Measurements from ENCODE around the gene RAB8A. TPM values are rescaled to one million over a fixed set of nuclear protein-coding genes. Genes with fewer than 3 reads are reported as not detected.
"Not testable (repeated sequence)": the region's sequence is repeated elsewhere in the genome, so short reads cannot be mapped to it uniquely, and the experiment has no call there.

RAB8A gene
- total RNA-seq, 2 donors from 2014 or later = 14.2 to 29.9 TPM

DNA sequence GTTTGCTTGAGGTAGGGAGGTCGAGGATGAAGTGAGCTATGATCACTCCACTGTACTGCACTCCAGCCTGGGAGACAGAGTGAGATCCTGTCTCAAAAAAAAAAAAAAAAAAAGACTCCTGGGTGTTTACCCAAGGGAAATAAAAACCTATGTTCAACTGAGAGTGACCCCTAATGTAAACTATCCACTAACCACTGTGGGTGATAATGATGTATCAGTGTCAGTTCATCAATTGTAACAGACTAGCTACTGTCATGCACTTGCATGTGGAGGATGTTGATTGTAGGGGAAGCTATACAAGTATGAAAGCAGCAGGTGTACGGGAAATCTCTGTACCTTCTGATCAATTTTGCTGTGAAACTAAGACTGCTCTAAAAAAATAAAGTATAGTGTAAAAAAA lies 64.3 kb downstream of the RAB8A start:
- TF ChIP-seq, protein P1, sequence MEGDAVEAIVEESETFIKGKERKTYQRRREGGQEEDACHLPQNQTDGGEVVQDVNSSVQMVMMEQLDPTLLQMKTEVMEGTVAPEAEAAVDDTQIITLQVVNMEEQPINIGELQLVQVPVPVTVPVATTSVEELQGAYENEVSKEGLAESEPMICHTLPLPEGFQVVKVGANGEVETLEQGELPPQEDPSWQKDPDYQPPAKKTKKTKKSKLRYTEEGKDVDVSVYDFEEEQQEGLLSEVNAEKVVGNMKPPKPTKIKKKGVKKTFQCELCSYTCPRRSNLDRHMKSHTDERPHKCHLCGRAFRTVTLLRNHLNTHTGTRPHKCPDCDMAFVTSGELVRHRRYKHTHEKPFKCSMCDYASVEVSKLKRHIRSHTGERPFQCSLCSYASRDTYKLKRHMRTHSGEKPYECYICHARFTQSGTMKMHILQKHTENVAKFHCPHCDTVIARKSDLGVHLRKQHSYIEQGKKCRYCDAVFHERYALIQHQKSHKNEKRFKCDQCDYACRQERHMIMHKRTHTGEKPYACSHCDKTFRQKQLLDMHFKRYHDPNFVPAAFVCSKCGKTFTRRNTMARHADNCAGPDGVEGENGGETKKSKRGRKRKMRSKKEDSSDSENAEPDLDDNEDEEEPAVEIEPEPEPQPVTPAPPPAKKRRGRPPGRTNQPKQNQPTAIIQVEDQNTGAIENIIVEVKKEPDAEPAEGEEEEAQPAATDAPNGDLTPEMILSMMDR (IDR thresholded peaks at IDR 0.05) = no peak
- Histone ChIP-seq H3K27me3 (no peaks in the 10 kb centered on the region), H3K4me3 (no peak overlapping the region), H3K4me1 (no peaks in the 10 kb centered on the region), H3K36me3 (no peaks in the 10 kb centered on the region), H3K27ac (no peak overlapping the region), H3K9me3 (peaks cover 0 to 8% of the 10 kb centered on the region in 2 donors)
- DNase-seq (ENCODE audit: low spot score) = no peak

DNA sequence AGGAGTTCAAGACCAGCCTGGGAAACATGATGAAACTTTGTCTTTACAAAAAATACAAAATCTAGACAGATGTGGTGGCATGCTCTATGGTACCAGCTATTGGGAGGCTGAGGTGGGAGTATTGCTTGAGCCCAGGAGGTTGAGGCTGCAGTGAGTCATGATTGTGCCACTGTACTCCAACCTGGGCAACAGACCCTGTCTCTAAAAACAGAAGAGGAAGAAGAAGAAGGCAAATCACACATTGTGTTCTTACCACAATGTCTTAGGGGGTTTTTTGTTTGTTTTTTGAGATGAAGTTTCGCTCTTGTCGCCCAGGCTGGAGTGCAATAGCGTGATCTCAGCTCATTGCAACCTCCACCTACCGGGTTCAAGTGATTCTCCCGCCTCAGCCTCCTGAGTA lies 67.2 kb downstream of the RAB8A start:
- not testable (repeated sequence) for H3K4me3 ChIP-seq; H3K27me3 ChIP-seq; DNase-seq (ENCODE audit: low spot score); H3K36me3 ChIP-seq; H3K9me3 ChIP-seq; H3K27ac ChIP-seq; H3K4me1 ChIP-seq

DNA sequence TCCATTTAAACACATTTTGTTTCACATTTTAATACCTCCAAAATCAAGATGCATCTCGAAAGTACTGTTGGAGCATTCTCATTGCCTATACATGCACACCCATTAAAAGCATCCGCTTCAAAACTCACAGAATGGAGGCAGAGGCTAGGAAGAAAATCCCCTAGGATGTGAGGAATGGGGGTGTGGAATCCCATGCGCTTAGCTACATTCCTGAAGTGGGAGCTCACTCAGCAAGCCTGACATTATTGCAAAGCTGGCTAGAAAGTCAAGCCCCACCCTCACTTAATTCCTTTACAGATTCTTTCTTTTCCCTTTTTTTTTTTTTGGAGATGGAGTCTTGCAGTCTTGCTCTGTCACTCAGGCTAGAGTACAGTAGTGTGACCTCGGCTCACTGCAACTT lies 68.9 kb downstream of the RAB8A start:
- Histone ChIP-seq H3K9me3 (peaks cover 0 to 2% of the 10 kb centered on the region in 2 donors), H3K27me3 (no peaks in the 10 kb centered on the region), H3K4me1 (peaks cover 0 to 10% of the 10 kb centered on the region in 2 donors), H3K4me3 (no peak overlapping the region), H3K36me3 (no peaks in the 10 kb centered on the region), H3K27ac (no peak overlapping the region)
- TF ChIP-seq, protein P1 (IDR thresholded peaks at IDR 0.05) = no peak
- DNase-seq (ENCODE audit: low spot score) = no peak

Other genes starting within 250 kb of the RAB8A start
- gene CYP4F2, start 213.8 kb upstream of the RAB8A start, total RNA-seq = not detected
- under 1 TPM in 1 of 2 donors, not detected in 1; 0.39 TPM for gene CYP4F11, start 177.4 kb upstream of the RAB8A start, total RNA-seq
- gene OR10H4, start 162.9 kb upstream of the RAB8A start, total RNA-seq = not detected
- gene TPM4, start 35.4 kb upstream of the RAB8A start, total RNA-seq = 100 to 1,000 TPM; 163 to 194 TPM
- gene HSH2D, start 31.8 kb downstream of the RAB8A start, total RNA-seq = 1 to 10 TPM in 1 of 2 donors, not detected in 1; 1.1 TPM
- not detected for gene CIB3, start 61.6 kb downstream of the RAB8A start, total RNA-seq
- gene FAM32A, start 73.5 kb downstream of the RAB8A start, total RNA-seq = 10 to 100 TPM; 56.8 to 61.7 TPM
- 10 to 100 TPM; 54.8 to 70.2 TPM for gene AP1M1, start 86.0 kb downstream of the RAB8A start, total RNA-seq
- gene KLF2, start 212.9 kb downstream of the RAB8A start, total RNA-seq = 10 to 100 TPM; 40.9 to 82.3 TPM

Data from right atrium auricular region (tissue), 2 donors.